HG03439 (cell line): Measurements from ENCODE around the gene B3GNT3.
"Not testable (repeated sequence)": the region's sequence is repeated elsewhere in the genome, so short reads cannot be mapped to it uniquely, and the experiment has no call there.

Source experiments
- ATAC-seq: cut with Tn5 transposase; IDR thresholded peaks from one replicate; pipeline ENCODE4 v1.9.1; 2021; ENCODE audit warnings: mild to moderate bottlenecking, moderate library complexity; ENCODE audit not compliant: unreplicated experiment

The B3GNT3 gene

DNA sequence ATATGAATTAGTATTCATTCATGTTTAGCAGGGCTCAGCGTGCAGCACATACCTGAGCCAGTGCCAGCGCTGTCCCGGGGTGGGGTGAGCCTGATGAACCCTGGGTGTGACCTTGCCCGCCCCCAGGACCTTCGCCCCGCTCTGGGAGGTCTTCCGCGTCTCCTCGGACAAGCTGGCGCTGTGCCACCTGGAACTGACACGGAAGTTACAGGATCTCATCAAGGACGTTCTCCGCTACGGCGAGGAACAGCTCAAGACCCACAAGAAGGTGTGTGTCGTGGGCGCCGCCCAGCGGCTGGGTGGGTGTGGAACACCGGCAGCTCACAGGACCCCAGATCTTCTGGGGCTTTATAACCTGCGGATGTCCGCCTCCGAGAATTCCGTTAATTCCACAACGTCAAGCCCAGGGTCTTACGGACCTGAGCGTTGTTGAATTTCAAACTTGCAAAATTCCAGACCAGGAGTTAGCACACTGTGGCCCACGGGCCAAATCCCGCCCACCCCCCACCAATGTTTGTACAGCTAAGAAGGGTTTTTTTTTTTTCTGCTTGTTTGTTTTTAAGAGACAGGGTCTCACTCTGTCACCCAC, 28.3 kb upstream of the B3GNT3 start:
- no peak for ATAC-seq

DNA sequence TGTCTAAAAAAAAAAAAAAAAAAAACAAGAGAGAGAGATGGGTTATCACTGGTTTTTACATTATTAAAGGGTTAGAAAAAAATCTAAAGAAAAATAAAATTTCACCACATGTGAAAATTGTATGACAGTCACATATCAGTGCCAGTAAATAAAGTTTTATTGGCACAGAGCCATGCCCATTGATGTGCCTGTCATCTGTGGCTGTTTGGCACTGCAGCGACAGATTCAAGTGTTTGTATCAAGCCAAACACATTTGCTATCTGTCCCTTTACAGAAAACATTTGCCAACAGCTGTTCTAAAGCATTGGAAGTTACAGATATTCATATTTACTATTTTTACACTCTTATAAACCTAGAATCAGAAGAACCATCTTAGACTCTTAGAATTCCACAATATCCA, 27.4 kb upstream of the B3GNT3 start:
- no peak for ATAC-seq

DNA sequence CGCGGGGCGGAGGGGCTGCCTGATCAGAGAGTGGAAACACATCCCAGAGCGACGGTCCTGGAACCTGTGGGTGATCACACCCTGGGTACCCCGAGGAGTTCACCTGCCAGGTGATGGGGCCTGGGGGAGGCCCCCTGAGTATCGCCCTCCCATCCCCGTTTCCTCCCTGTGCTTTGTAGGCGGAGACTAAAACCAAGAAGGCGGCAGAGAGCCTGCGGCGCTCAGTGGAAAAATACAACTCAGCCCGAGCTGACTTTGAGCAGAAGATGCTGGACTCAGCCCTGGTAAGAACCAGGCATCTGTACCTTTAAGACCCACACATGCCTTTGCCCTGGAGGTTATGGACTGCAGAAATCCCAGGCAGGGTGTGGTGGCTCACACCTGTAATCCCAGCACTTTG, 24.3 kb upstream of the B3GNT3 start:
- no peak for ATAC-seq

DNA sequence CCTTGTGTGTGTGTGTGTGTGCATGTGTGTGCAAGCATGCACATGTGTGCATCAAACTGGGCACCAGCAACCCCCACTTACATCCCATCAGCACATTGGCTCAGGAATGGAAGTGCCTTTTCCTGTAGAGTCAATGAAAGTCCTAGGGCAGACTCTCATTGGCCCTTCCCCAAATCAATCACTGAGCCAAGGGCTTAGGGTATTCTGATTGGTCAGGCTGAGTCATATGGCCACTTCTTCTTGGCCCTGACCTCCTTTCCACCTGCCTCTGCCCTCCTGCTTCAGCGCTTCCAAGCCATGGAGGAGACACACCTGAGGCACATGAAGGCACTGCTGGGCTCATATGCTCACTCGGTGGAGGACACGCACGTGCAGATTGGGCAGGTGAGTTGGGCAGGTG, 22.8 kb upstream of the B3GNT3 start:
- ATAC-seq: no peak

DNA sequence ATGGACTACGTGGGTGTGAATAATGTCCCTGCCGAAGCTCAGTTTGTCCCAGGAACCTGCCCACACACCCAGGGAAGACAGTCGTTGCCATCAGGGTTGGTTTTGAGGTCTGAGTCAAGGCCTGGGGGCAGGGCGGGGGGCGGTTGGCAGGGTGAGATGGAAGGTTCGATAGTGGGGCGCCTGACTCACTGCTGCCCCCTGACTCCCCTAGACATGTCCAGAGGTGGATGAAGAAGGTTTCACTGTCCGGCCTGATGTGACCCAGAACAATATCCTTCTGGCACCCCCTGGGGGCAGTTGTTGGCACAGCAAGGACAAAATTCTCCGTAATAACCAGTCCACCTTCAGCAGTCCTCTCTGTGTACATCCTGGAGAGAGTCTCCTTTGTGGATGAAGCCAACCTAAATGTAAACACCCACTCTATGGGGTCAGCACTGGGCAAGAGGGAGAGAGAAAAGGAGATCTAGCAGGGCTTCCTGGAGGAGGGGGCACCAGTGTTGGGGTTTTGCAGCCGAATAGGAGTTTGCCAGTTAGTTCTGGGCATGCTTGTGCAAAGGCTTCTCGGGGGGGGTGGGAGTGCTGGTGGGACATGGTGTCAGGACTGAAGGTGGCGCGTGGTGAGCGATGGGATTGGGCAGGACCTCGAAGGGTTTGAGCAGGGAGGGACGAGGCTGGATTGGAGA, 19.6 kb upstream of the B3GNT3 start:
- ATAC-seq: no peak

DNA sequence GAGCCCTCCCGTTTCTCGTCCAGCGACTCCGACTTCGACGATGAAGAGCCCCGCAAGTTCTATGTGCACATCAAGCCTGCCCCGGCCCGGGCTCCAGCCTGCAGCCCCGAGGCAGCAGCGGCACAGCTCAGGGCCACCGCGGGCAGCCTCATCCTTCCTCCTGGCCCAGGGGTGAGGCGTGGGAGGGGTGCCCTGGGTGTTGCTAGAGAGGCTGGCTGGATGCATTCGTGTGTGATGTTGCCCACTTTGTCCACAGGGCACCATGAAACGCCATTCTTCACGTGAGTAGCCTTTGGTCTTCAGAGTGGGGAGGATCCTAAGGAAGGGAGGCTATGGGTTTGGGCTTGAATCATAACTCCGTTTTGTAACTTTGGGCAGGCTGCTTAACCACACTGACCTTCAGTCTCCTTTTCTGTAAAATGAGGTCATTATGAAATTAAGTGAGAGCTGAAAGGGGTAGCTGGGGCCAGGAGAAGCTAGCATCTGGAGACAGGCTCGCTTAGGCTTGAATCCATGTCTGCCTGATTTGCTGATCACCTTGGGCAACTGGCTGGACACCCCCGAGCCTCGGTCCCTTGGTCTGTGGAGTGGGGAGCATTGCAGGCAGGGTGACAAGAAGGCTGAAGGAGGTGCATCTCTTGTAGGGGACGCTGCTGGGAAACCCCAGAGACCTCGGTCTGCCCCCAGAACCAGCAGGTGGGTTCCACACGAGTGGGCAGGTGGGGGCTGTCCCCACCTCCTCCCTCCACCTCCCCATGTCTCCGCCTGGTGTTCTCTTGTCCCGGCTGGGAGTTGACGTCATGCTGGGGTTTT, 18.7 kb upstream of the B3GNT3 start:
- peak; percentile 71 for ATAC-seq

DNA sequence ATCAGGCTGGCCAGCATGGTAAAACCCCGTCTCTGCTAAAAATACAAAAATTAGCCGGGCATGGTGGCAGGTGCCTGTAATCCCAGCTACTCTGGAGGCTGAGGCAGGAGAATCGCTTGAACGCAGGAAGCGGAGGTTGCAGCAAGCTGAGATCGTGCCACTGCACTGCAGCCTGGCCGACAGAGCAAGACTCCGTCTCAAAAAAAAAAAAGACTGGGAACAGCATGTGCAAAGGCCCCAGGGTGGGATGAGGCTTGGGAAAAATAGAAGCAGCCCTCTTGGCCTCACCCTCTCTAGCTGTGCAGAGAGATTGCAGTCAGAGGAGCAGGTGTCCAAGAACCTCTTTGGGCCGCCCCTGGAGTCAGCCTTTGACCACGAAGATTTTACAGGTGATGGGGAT, 17.1 kb upstream of the B3GNT3 start:
- not testable (repeated sequence) for ATAC-seq

DNA sequence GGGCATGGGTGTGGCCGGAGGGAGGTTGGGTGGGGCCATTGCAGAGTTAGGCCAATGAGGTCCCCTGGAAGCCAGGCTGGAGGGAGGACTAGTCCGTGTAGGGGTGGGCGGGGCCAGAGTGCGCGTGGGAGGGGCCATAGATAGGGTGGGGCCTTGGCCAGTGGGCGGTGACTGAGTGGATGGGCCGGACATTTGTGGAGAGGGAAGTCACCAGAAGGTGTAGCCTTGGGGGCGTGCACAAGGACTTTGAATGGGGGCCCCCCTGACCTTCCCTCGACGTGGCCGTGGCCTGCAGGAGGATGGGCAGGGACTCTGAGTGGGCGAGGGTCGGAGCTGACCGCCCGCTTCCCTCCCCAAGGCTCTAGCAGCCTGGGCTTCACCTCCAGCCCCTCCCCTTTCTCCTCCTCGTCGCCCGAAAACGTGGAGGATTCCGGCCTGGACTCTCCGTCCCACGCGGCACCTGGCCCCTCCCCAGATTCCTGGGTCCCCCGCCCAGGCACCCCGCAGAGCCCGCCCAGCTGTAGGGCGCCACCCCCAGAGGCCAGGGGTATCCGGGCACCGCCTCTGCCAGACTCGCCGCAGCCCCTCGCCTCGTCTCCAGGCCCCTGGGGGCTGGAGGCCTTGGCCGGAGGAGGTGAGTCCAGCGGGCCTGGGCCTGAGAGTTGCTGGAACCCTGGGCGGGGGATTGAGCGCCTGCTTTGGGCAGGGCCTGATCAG, 16.5 kb upstream of the B3GNT3 start:
- ATAC-seq: no peak

DNA sequence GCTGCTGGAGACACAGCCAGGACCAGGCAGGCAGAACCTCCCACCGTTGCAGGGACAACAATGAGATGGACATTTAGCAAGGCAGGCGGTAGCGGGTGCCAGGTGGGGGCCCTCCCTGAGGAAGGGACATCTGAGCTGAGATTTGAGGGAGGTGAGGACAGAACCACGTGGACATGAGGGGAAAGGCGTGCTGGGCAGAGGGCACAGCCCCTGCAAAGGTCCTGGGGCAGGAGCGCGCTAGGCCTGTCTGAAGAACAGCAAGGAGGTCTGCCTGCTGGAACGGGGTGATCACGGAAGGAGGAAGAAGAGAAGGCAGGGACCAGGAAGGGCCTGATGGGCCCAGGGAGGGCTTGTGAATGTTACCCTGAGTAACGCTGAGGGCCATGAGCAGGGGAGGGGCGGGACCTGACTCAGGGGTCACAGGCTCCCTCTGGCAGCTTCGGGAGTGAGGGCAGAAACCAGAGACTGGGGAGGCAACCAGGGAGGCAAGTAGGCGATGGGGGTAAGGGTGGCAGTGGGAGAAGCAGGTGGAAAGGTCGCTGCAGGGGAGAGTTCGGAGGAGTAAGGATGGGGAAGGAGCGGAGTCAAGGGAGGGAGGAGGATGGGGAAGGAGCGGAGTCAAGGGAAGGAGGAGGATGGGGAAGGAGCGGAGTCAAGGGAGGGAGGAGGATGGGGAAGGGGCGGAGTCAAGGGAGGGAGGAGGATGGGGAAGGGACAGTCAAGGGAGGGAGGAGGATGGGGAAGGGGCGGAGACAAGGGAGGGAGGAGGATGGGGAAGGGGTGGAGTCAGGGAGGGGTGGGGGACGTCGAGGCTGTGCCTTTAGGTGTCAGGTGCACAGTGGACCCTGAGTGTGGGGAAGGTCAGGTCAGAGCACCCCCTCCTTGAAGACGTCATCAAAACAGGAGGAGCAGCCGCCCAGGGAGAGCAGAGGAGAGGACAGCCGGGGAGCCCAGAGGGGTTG, 15.7 kb upstream of the B3GNT3 start:
- ATAC-seq: no peak

DNA sequence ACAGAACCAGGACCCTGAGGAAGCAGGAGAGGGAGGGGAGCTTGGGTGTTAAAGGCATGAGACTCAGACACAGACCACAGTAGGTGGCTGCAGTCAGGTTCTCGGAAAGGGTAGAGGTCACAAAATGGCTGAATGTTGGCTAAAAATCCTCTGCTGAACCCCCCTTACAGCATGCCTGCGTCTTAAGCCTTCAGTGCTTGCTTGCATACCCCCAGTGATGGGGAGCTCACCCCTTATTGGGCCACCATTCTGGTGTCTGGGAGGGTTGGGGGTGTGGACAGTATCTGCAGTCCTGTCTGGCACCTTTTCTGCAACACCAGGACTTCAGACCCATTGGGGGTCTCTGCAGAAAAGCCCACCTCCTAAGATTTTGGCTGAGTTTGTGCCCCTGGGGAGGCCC, 14.2 kb upstream of the B3GNT3 start:
- ATAC-seq: no peak

DNA sequence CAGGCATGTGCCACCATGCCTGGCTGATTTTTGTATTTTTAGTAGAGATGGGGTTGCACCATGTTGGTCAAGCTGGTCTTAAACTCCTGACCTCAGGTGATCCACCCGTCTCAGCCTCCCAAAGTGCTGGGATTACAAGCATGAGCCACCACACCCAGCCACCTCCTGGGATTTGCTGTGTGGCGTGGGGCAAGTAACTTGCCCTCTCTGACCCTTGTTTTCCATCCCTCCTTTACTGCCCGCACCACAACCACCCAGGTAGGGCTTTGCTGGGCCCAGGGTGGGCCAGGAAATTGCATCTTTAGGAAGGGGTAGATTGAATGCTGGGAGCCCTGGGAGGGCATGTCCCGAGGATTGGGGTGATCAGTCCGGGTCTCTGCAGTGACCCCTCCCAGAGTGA, 11.2 kb upstream of the B3GNT3 start:
- not testable (repeated sequence) for ATAC-seq

DNA sequence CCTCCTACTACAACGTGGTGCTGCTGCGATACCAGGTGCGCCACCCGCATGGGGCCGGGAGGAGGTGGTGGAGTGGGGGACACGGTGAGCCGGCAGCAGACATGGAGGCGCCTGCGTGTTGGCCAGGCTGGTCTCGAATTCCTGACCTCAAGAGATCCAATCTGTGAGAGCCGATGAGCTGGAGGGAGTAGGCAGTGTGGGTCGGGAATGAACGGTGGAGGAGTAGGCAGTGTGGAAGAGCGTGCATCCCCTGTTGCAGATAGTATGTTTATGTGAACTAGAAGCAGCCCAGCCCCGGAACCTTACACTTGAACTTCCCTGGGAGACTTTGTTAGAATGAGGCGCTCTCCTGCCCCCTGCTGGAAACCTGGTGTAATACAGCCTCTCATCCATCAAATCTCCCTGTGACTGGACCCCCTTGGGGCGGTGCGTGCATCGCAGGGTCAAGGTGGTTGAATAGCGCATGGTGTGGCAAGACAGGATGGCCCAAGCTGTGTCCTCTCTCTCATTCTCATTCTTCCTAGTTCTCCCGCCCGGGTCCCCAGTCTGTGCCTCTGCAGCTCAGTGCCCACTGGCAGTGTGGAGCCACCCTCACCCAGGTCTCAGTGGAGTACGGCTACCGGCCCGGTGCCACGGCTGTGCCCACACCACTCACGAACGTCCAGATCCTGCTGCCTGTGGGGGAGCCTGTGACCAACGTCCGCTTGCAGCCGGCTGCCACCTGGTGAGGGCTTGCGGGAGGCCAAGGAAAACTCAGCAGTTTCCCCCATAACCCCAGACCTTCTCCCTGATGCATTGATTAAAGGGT, 10.5 kb upstream of the B3GNT3 start:
- no peak for ATAC-seq

DNA sequence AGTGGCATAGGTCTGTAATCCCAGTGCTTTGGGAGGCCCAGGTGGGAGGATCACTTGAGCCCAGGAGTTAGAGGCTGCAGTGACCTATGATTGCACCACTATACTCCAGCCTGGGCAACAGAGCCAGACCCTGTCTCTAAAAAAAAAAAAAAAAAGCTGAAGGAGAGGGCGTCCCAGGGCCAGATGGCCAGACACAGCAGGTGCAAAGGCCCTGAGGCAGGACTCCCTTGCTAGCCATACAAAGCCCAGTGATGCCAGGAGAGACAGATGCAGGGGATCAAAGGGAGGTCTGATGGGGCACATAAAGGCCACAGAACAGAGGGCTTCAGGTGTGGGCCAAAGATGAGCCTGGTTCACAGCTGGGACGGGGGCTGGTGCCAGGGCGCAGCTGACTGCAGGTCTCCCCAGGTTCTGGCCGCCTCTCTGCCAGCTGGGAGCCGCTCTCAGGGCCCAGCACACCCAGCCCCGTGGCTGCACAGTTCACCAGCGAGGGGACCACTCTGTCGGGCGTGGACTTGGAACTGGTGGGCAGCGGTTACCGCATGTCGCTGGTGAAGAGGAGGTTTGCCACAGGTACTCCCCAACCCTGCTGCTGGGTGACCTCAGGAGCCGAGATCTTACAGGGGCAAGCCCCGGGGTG, 7.5 kb upstream of the B3GNT3 start:
- ATAC-seq: no peak

DNA sequence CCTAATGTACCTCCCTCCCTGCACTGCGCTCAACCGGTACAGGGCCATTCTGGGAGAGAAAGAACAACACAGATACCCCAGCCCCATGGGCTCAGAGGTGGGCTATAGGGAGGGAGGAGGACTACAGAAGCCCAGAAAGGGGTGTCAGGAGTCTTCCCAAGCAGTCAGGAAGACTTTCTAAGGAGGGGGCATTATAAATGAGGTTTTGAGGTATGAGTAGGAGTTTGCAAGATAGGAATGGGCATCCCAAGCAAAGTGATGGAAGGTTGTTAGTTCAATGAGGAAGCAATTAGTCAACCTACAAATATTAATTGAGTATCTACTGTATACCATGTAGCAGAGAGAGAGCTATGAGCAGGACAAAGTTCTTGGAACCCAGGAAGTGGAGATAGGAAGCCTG, 6.3 kb upstream of the B3GNT3 start:
- ATAC-seq: no peak

DNA sequence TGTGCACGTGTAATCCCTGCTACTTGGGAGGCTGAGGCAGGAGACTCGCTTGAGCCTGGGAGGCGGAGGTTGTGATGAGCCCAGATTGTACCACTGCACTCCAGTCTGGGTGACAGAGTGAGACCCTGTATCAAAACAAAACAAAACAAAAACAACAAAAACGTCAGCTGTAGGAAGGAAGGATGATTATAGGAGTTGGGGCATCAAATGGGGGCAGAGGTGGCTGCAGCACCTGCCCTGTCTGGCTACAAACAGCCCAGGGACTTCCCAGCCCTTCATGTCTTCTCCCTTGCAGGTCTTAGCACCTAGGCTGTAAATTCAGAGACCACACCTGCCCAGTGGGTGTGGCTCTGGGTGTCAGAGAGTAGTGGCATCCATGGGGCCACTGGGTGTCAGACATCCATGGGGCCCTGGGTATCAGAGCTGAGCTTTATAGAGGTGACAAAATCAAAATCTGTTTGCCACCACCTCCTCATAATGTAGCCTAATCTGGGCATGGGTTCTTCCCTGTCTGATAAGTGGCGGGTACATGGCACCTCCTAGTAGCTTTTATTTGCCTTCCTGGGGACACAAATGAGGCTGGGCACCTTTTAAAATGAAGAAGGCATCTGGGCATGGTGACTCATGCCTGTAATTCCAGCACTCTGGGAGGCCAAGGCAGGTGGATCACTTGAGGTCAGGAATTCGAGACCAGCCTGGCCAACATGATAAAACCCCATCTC, 4.7 kb upstream of the B3GNT3 start:
- ATAC-seq: no peak

DNA sequence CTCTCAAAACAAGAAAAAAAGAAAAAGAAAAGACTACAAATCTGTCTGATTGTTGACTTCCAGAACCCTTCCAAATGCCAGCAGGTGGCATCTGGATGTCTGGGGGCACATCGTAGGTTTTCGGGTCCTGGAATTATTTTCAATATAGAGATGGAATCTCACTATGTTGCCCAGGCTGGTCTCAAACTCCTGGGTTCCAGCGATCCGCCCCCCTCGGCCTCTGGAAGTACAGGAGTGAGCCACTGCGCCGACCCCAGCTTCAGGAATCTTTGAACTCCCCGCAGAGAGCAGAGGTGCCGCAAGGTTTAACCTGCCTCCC, 567 bp upstream of the B3GNT3 start:
- ATAC-seq: no peak

DNA sequence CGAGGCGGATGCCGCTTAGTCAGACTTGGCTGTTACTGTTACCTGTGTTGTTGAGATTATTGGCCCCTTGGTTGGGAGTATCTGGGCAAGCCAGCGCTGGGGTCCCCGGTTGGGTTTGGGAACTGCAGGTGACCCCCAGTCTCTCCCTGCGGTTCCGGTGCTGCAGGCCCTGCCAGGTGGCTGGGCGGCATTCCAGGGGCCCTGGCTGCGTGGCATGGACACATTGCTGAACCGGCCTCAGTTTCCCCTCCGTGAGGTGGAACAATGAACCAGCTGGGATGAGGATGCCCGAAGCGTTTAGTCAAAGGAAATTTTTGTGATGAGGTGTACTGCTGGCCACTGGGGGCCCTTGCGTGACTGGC, 538 bp downstream of the B3GNT3 start:
- ATAC-seq: no peak

DNA sequence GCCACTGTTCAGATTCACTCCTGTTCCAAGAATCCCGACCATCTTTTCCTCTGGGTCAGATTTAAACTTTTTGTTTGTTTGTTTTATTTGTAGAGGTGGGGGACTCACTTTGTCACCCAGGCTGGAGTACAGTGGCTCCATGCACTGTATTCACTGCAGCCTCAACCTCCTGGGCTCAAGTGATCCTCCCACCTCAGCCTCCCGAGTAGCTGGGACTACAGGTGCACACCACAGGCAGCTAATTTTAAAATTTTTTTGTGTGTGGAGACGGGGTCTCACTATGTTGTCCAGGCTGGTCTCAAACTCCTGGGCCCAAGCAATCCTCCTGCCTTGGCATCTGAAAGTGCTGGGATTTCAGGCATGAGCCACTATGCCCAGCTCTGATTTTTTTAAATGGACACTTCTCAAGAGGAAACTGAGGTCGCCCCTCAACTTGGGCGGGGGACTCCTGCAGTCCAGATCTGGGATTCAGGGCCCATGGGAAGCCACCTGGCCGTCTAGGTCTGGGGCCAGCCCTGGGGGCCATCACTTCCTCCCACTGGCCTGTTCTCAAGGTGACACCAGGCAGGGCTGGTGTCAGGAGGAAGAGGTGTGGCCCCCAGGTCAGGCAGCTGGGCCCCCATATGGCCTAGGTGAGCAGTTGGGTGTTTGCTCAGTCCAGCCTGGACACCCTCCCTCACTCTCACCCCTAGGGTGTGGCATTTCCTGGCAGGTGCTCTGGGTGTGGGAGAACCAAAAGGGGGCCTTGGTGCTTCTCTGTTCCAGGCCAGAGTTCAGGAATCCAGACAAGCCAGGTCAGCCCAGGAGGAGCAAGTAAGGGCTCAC, 1.3 kb downstream of the B3GNT3 start:
- ATAC-seq: no peak
